ENCODE data around the gene OSBPL2.

DNA sequence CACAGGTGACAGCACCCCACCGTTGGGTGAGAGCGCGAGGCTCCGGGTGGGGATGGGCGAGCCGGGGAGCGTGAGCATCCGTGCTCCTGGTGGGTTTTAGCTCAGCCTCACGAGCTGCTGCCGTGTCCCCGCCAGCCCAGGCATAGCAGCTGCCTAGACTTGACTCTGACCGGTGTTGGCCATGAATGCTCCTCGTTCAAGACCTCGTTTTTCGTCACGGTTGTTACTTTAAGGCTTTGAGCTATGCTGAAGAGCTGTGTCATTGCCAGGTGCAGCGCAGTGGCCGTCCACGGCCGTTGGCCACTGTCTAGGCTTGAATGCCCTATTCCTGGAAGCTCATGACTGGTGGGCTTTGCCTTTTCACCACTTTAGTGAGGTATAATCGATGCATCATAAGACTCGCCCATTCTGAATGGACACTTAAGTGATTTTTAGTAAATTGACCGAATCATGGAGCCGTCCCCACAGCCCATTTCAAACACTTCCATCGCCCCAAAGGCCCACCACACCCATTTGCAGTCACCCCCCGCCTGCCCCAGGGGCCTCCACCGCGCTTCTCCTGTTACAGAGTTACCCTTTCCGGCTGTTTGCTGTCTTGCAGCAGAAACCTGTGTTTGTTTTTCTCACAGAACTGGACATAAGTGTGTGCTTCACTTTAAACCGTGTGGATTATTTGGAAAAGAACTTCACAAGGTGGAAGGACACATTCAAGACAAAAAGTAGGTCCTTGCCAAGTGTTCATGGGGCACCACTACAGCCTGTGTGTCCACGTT lies 43.0 kb downstream of the OSBPL2 start:
- TF ChIP-seq EZH2 (IDR thresholded peaks at IDR 0.05) (no peak), POLR2AphosphoS5 (IDR thresholded peaks at IDR 0.05; ENCODE audit: borderline replicate concordance, low read depth, low read length) (no peak)
